GM21515 (cell line): ENCODE measurements around the gene SLC2A14.

ENCODE experiments used
- ATAC-seq: cut with Tn5 transposase; IDR thresholded peaks from one replicate; pipeline ENCODE4 v1.9.1; 2021; ENCODE audit not compliant: unreplicated experiment

SLC2A14 gene

DNA sequence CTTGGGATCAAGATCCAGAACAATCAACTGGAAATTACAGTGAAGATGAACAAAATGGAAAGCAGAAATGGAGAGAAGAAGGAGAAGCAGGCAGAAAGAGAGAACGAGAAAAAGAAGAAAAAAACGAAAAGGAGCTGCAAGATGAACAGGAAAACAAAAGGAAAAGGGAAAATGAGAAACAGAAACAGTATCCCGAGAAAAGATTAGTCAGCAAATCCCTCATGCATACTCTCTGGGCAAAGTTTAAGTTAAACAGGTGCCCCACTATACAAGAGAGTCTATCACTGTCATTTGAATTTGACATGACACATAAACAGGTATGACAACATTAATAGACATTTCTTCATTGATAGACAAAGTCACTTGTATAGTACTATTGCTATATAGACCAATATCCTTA, 102.7 kb downstream of the SLC2A14 start:
- ATAC-seq = no peak
